Activated T-cell treated with anti-CD3 and anti-CD28 coated beads, Interleukin-2, amount 50 U/mL, for 1 hour (primary cell): ENCODE results near the gene TBC1D17.

Experiments used
- DNase-seq: peaks from one replicate; pipeline ENCODE4 v3.0.0-alpha.2; 2020

Gene TBC1D17

GRCh38 chr19:49896863-49897621 lies 19.5 kb downstream of the TBC1D17 start, which contains the start of gene IL4I1:
IL4I1 (minus strand) TSS chr19:49896887; CDS start chr19:49896160, 727 bp downstream.
- DNase-seq = peak; percentile 64

- DNase-seq = no peak
These were observed 26.6 kb downstream of the TBC1D17 start for GRCh38 chr19:49904136-49904535.

GRCh38 chr19:49906879-49907564 lies 29.5 kb downstream of the TBC1D17 start:
- DNase-seq = no peak

- DNase-seq = no peak
These were observed 30.4 kb downstream of the TBC1D17 start for GRCh38 chr19:49907745-49908446.

GRCh38 chr19:49908480-49909420 lies 31.2 kb downstream of the TBC1D17 start:
- no peak for DNase-seq

GRCh38 chr19:49910179-49910578 lies 32.7 kb downstream of the TBC1D17 start:
- no peak for DNase-seq

- DNase-seq = no peak
These were observed 34.1 kb downstream of the TBC1D17 start for GRCh38 chr19:49911381-49912145.

GRCh38 chr19:49912965-49913685 lies 35.6 kb downstream of the TBC1D17 start:
- DNase-seq = no peak

- no peak for DNase-seq
These were observed 36.2 kb downstream of the TBC1D17 start for GRCh38 chr19:49913720-49914119.

GRCh38 chr19:49915271-49915670 lies 37.8 kb downstream of the TBC1D17 start:
- no peak for DNase-seq

GRCh38 chr19:49916839-49917733 lies 39.6 kb downstream of the TBC1D17 start:
- DNase-seq = no peak

GRCh38 chr19:49918089-49918488 lies 40.6 kb downstream of the TBC1D17 start:
- no peak for DNase-seq

GRCh38 chr19:49920624-49921363 lies 43.3 kb downstream of the TBC1D17 start:
- no peak for DNase-seq

GRCh38 chr19:49921871-49922795 lies 44.6 kb downstream of the TBC1D17 start:
- DNase-seq = no peak

GRCh38 chr19:49923055-49924003 lies 45.8 kb downstream of the TBC1D17 start:
- DNase-seq = no peak

GRCh38 chr19:49924004-49924880 lies 46.7 kb downstream of the TBC1D17 start:
- no peak for DNase-seq
